GM19328 (cell line): Measurements from ENCODE around the gene RLF.

Experiments
- ATAC-seq: cut with Tn5 transposase; IDR thresholded peaks from one replicate; pipeline ENCODE4 v1.9.1; 2021; ENCODE audit warnings: mild to moderate bottlenecking, moderate library complexity; ENCODE audit not compliant: unreplicated experiment

The RLF gene

DNA sequence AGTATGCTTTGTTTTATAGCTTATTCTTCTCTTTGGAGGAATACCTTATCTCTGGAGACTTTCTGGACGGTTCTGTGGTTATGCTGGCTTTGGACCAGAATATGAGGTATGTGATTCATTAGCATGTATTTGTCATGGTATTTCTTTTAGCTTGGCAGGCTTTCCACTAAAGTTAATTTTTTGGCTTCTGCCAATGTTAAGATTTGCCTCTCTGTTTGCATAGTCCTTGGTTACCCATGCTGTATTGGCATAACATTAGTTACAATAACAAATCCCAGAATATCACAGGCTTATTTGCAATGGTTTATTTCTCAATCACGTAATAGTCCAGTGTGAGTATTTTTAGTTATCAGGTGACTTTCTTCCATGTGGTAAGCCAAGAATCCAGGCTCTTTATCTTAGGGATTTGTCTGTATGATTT, 106.6 kb downstream of the RLF start:
- ATAC-seq: no peak

DNA sequence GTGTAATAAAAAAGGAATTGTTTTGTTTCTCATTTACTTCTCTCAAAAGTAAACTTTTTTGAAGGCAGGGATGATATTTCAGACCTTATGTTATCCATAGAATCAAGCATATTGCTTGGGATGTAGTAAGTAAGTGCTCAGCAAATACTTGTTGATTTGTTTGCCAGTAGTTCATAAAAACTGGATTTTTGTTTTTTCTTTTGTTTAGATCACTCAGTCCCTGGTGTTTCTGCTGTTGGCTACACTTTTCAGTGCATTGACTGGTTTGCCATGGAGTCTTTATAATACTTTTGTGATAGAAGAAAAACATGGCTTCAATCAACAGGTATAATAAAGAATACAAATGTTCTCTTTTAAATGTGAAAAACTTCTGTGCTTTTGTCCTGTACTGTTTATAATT, 107.0 kb downstream of the RLF start:
- ATAC-seq: no peak

DNA sequence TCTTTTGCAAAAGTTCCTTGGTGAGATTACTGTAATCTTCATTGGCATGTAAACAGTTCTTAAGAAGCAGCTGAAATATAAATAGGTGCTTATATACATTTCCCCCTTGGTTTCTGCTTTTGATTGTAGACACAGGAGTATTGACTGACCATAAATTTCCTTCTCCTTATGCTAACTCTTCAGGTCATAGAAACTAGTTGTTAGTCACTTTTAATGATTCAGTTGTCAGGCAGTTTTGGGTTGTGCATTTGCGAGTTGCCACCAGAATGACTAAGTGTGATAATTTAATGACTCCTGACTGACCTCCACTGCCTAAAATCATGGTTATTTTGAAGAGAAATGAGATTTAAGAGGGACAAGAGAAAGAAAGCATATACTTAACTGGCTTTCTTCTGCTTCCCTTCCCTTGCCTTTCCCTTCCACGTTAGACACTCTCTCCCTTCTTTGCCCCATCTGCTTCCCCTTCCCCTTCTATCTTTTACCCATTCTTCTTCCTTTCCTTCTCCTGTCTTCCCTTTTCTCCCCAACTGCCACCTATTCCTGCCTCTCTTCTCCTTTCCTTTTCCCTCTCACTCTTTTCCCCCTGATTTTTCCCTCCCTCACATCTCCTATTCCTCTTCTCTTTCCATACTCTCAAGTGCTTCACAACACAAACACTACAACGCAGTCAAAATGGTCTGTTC, 109.1 kb downstream of the RLF start:
- ATAC-seq: no peak

DNA sequence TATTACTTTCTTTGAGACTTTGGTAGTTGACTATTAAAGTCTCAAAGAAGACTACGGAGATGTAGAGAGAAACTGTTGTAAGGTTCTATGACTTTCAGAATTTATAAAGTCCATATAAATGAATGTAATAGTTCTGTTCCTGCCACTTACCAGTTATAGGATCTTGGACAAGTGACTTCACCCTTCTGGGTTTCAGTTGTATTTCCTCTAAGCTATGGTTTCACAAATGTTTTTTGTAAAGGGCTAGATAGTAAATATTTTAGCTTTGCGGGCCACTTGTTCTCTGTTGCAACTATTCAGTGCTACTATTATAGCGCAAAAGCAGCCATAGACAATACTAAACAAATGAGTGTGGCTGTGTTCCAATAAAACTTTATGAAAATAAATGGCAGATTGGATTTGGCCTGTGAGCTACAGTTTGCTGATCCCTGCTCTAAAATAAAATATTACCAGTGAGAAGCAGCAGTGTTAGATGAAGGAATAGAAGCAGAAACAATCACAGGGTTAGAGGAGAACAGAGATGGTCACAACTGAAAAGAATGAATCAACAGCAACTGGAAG, 111.5 kb downstream of the RLF start:
- ATAC-seq: no peak

DNA sequence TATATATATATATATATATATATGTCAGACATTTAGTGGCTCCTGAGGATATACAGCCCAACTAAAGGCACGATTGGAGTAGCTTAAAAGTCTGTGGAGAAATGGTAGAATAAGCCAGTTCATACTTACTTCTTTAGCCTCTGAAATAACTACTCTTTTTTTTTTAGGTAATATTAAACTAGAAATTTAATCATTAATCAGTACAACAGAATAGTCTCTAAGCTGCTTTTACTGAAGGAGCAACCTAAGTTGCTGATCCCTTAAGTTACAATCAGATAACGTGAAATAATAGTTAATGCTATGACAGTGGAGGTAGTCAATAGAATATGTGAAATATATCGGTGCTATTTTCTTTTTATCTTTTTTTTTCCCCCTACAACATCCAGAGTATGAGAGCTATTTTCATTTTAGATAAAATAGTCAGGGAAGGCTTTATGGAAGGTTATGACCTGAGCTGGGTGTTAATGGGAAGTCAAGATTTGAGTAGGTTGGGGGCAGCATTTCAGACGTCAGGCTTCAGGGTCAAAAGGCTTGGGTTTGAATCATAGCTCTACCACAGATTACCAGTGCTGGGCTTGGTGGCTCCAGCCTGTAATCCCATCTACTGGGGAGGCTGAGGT, 112.5 kb downstream of the RLF start:
- ATAC-seq: no peak

DNA sequence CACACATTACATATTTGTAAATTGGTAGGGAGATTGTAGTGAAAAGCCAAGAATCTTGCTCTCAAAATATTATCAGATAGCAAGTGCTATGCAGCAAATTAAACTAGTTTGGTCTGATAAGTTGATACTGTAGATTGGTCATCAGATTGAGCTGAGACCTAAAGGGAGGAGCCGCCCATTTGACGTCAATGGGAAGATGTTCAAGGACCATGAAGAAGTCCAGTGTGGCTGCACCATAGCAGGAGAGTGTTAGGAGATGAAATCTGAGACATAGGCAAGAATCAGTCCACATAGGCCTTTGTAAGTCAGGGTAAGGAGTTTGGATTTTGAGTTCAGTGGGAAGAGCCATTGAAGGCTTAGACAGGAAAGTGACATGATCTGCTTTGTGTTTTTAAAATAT, 113.1 kb downstream of the RLF start:
- ATAC-seq: no peak

DNA sequence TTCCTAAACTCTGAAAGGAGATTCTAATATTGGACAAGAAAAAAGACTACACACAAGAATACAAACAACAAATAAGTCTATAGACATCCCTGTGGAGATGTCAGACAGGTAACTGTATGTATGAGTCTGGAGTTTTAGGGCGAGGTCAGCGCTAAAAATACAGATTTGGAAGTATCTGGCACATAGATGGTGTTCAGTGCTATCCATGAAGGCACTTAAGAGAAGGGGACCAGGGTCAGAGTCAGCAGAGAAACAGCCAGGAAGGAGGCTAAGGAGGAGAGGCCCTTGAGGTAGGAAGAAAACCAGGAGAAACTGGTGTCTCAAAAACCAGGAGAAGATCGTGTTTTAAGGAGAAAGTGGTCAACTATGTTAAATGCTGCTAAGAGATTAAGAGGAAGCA, 114.9 kb downstream of the RLF start:
- no peak for ATAC-seq

DNA sequence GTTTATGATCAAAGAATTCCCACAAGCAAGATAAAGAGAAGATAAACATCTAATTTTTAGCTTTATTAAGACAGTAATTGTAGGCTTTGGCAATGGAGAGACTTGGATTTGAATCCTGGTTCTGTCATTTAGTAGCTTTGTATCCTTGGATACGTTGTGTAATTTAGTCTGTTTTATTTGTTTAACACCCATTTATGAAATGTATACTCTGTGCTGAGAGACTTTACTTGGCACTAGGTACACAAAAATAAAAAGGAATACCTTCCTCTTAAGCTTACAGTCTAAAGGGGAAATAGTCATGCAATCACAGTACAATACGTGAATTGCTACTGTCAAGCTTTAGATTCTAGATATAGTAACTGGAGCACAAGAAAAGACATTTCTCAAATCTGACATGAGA, 120.7 kb downstream of the RLF start:
- no peak for ATAC-seq
